Measurements from ENCODE around the gene CALN1. TPM values are rescaled to one million over a fixed set of nuclear protein-coding genes. Genes with fewer than 3 reads are reported as not detected.
A peak's percentile ranks its signal among the peaks of the same experiment; 100 is the strongest.
"Not testable (repeated sequence)": the region's sequence is repeated elsewhere in the genome, so short reads cannot be mapped to it uniquely, and the experiment has no call there.

The CALN1 gene
- total and polyA plus RNA-seq, 11 donors: not detected

- Histone ChIP-seq H3K4me1 (no peaks in the 10 kb centered on the region), H3K27me3 (peaks cover 0 to 5% (median 0%) of the 10 kb centered on the region in 9 donors), H3K9me3 (no peaks in the 10 kb centered on the region), H3K36me3 (no peaks in the 10 kb centered on the region), H3K27ac (no peak overlapping the region), H3K4me3 (no peak overlapping the region)
- 84 to 90% (median 87%) methylated on average over 5 of the region's 5 CpGs for WGBS, 4 donors
- DNase-seq (no peak), ATAC-seq (no peak)
- intact Hi-C loops (cut with DNase I): no loop called here
- TF ChIP-seq CTCF (IDR thresholded peaks at IDR 0.05): no peak
- TF ChIP-seq POLR2A (IDR thresholded peaks at IDR 0.05): no peak
These were observed 672.0 kb downstream of the CALN1 start for GRCh38 chr7:71740174-71740560.

GRCh38 chr7:71739520-71740173 is 672.5 kb downstream of the CALN1 start:
- 68 to 73% (median 71%) methylated on average over 10 of the region's 10 CpGs for WGBS, 4 donors
- intact Hi-C loops (cut with DNase I): loop anchor here in 6 of 10 donors (5.0 to 10.0 kb wide), 6 partner anchors 325 to 915 kb away; partner anchors contain the start of gene GALNT17 (in 1 of the 6)

GRCh38 chr7:71737931-71738540 is 674.1 kb downstream of the CALN1 start:
- DNase-seq, H3K27ac ChIP-seq, H3K4me3 ChIP-seq, ATAC-seq, H3K4me1 ChIP-seq, H3K36me3 ChIP-seq, H3K27me3 ChIP-seq, H3K9me3 ChIP-seq: not testable (repeated sequence)
- intact Hi-C loops (cut with DNase I): loop anchor here in 8 of 10 donors (2.0 to 10.0 kb wide), 8 partner anchors 323 to 913 kb away; partner anchors contain the start of gene GALNT17 (in 1 of the 8)
- WGBS, 4 donors: 57 to 92% (median 85%) methylated on average over 1 to 41 of the region's 42 CpGs

More at GRCh38 chr7:71739520-71740173, 672.5 kb downstream of the CALN1 start:
- DNase-seq (no peak), ATAC-seq (no peak)
- no peak for TF ChIP-seq POLR2A (IDR thresholded peaks at IDR 0.05)
- TF ChIP-seq CTCF (IDR thresholded peaks at IDR 0.05): no peak
- H3K9me3 ChIP-seq: no peaks in the 10 kb centered on the region
- H3K27ac ChIP-seq: no peak overlapping the region
- H3K27me3 ChIP-seq: peaks cover 0 to 5% (median 0%) of the 10 kb centered on the region in 9 donors
- H3K36me3 ChIP-seq: no peaks in the 10 kb centered on the region
- no peak overlapping the region for H3K4me3 ChIP-seq
- H3K4me1 ChIP-seq: no peaks in the 10 kb centered on the region

GRCh38 chr7:71735961-71736556 is 676.1 kb downstream of the CALN1 start:
- TF ChIP-seq CTCF (IDR thresholded peaks at IDR 0.05): peak; percentile 67 to 91 (median 85)
- no peak for TF ChIP-seq POLR2A (IDR thresholded peaks at IDR 0.05)
- H3K9me3 ChIP-seq: no peaks in the 10 kb centered on the region
- no peaks in the 10 kb centered on the region for H3K36me3 ChIP-seq
- H3K27ac ChIP-seq: no peak overlapping the region
- H3K27me3 ChIP-seq: peaks cover 0 to 5% (median 0%) of the 10 kb centered on the region in 9 donors
- peak in 3 of 4 donors; percentile 63 to 69 (median 68) for ATAC-seq
- no peak overlapping the region for H3K4me3 ChIP-seq
- peak in 4 of 5 donors; percentile 32 to 54 (median 49) for DNase-seq
- 34 to 43% (median 38%) methylated on average over 7 of the region's 7 CpGs for WGBS, 4 donors
- intact Hi-C loops (cut with DNase I): loop anchor here in 9 of 10 donors (1.0 to 10.0 kb wide), 11 partner anchors 321 to 911 kb away; partner anchors contain the start of gene GALNT17 (in 1 of the 9)
- peaks cover 0 to 6% (median 0%) of the 10 kb centered on the region in 12 donors for H3K4me1 ChIP-seq

All from heart left ventricle (tissue), 16 donors.